Transverse colon (tissue), 4 donors: Measurements from ENCODE around the gene TMEM151A. TPM values are rescaled to one million over a fixed set of nuclear protein-coding genes. Genes with fewer than 3 reads are reported as not detected.

Experiments used
- DNase-seq: peaks from one replicate; pipeline ENCODE4 v3.0.0-alpha.2; 2019
- H3K27ac ChIP-seq, 4 donors: fragments of 200-600 bp; sonication (generic); 2 replicates each; pipeline ENCODE4 v1.5.1; 2016 to 2018; ENCODE audit warnings: inconsistent platforms in 4 of 4
- H3K27me3 ChIP-seq: fragments of 200-600 bp; sonication (generic); 2 replicates; pipeline ENCODE4 v1.5.1; 2017; ENCODE audit warnings: inconsistent platforms
- H3K36me3 ChIP-seq, 4 donors: fragments of 200-600 bp; sonication (generic); 2 replicates each; pipeline ENCODE4 v1.5.1; 2017 to 2019; ENCODE audit warnings: inconsistent platforms in 4 of 4
- H3K4me1 ChIP-seq, 4 donors: fragments of 200-600 bp; sonication (generic); 2 replicates each; pipeline ENCODE4 v1.5.1; 2017 to 2020; ENCODE audit warnings: inconsistent platforms in 4 of 4
- H3K4me3 ChIP-seq, 4 donors: fragments of 200-600 bp; sonication (generic); 1 replicate in 1 of 4; 2 replicates in 3 of 4; pipeline versions ENCODE4 v1.5.1 to v1.6.1; 2017 to 2019; ENCODE audit warnings: inconsistent platforms in 4 of 4
- H3K9me3 ChIP-seq, 2 donors: fragments of 200-600 bp; sonication (generic); 2 replicates each; pipeline ENCODE4 v1.5.1; 2017 to 2019; ENCODE audit warnings: inconsistent platforms in 2 of 2
- CTCF ChIP-seq, 5 experiments: fragments of 200-600 bp in 3 of 5; fragments of 450-650 bp in 2 of 5; sonication (generic) in 3 of 5; IDR thresholded peaks; 1 replicate in 2 of 5; 2 replicates in 3 of 5; pipeline ENCODE4 v1.5.1; 2016 to 2017; ENCODE audit warnings: antibody characterized with exemption in 5 of 5, inconsistent platforms in 3 of 5, mild to moderate bottlenecking in 2 of 5, moderate library complexity in 1 of 5
- EP300 ChIP-seq: sonication (generic); formaldehyde crosslinking; IDR thresholded peaks from one replicate; pipeline ENCODE4 v1.6.1; 2017; ENCODE audit warnings: antibody characterized with exemption, low read depth
- POLR2A ChIP-seq: fragments of 450-650 bp; IDR thresholded peaks from one replicate; pipeline ENCODE4 v1.6.1; 2016; ENCODE audit warnings: antibody characterized with exemption, mild to moderate bottlenecking, moderate library complexity
- POLR2AphosphoS5 ChIP-seq, 3 donors: sonication (generic); formaldehyde crosslinking; IDR thresholded peaks; one replicate each; pipeline ENCODE4 v1.6.1; 2016; ENCODE audit warnings: antibody characterized with exemption in 3 of 3
- WGBS, 2 donors: methylation state at CpG; one replicate each; pipeline ENCODE4 v1.1.5; 2018; ENCODE audit warnings: low coverage in 1 of 2; 5-methylcytosine and 5-hydroxymethylcytosine counted together
- in situ Hi-C, 4 donors: fragments of 200-750 bp; cut with MboI; loops; one replicate each; pipeline versions ENCODE4 v1.15.0 to v1.15.1; 2017; ENCODE audit warnings: low sequenced_read_pairs in 3 of 4, low pct_ligation_motif_present in 1 of 4, low pct_unique_long_range_greater_than_20kb in 1 of 4
- intact Hi-C: fragments of 100-400 bp; cut with DNase I; formaldehyde crosslinking; loops from one replicate; pipeline ENCODE4 v1.15.1; 2023; ENCODE audit warnings: low total_unique reads
- total RNA-seq, 4 donors: library from RNA; depleted of rRNA; stranded (reverse); fragments of >200 nt; gene quantifications; one replicate each; pipeline ENCODE4 v1.1.0, GENCODE V29; 2016

TMEM151A gene
- total RNA-seq: under 1 TPM in 2 of 4 donors, not detected in 2; 0.55 to 0.75 TPM

- Histone ChIP-seq H3K9me3 (no peaks in the 10 kb centered on the region), H3K4me1 (peaks cover 19 to 37% (median 29%) of the 10 kb centered on the region in 4 donors), H3K27ac (no peak within 1 kb of the TSS), H3K36me3 (no peaks in the 10 kb centered on the region), H3K4me3 (peak within 1 kb of the TSS in 3 of 4 donors; percentile 28 to 56 (median 39)), H3K27me3 (peaks cover 53% of the 10 kb centered on the region)
- TF ChIP-seq POLR2AphosphoS5 (IDR thresholded peaks at IDR 0.05) (no peak), CTCF (IDR thresholded peaks at IDR 0.05) (no peak), POLR2A (no peak), EP300 (no peak)
- DNase-seq: no peak
- WGBS, 2 donors: 2% methylated on average over 49 of the region's 95 CpGs; no CpG with 5 or more reads in 1 of the 2 donors
- in situ Hi-C loops: no loop called here
- intact Hi-C loops: no loop called here
Measured at GRCh38 chr11:66291706-66292542, at the start of gene TMEM151A. TMEM151A (plus strand) TSS chr11:66291894; CDS start chr11:66292014, 120 bp downstream.

GRCh38 chr11:66242095-66242765, 49.5 kb upstream of the TMEM151A start:
- in situ Hi-C loops (no loop called here), intact Hi-C loops (no loop called here)
- H3K4me3 ChIP-seq: no peak overlapping the region
- 83% methylated on average over 14 of the region's 14 CpGs; no CpG with 5 or more reads in 1 of the 2 donors for WGBS, 2 donors
- no peak overlapping the region for H3K27ac ChIP-seq
- DNase-seq: no peak
- no peaks in the 10 kb centered on the region for H3K36me3 ChIP-seq
- TF ChIP-seq CTCF (IDR thresholded peaks at IDR 0.05) (no peak), POLR2A (no peak), POLR2AphosphoS5 (IDR thresholded peaks at IDR 0.05) (no peak), EP300 (no peak)
- H3K9me3 ChIP-seq: no peaks in the 10 kb centered on the region
- H3K4me1 ChIP-seq: no peaks in the 10 kb centered on the region
- H3K27me3 ChIP-seq: no peaks in the 10 kb centered on the region

GRCh38 chr11:66243782-66244535, 47.7 kb upstream of the TMEM151A start:
- Histone ChIP-seq H3K9me3 (no peaks in the 10 kb centered on the region), H3K27ac (no peak overlapping the region), H3K4me3 (no peak overlapping the region), H3K4me1 (no peaks in the 10 kb centered on the region), H3K36me3 (no peaks in the 10 kb centered on the region), H3K27me3 (no peaks in the 10 kb centered on the region)
- WGBS, 2 donors: 73% methylated on average over 13 of the region's 13 CpGs; no CpG with 5 or more reads in 1 of the 2 donors
- DNase-seq: no peak
- in situ Hi-C loops: no loop called here
- TF ChIP-seq EP300 (no peak), POLR2A (no peak), CTCF (IDR thresholded peaks at IDR 0.05) (no peak), POLR2AphosphoS5 (IDR thresholded peaks at IDR 0.05) (no peak)
- intact Hi-C loops: no loop called here

- H3K4me3 ChIP-seq: no peak overlapping the region
- WGBS, 2 donors: 86 to 92% methylated on average over 2 to 4 of the region's 4 CpGs
- TF ChIP-seq EP300 (no peak), POLR2AphosphoS5 (IDR thresholded peaks at IDR 0.05) (no peak)
- intact Hi-C loops (no loop called here), in situ Hi-C loops (no loop called here)
- no peaks in the 10 kb centered on the region for H3K9me3 ChIP-seq
- H3K36me3 ChIP-seq: no peaks in the 10 kb centered on the region
- no peak overlapping the region for H3K27ac ChIP-seq
- H3K4me1 ChIP-seq: no peaks in the 10 kb centered on the region
- no peaks in the 10 kb centered on the region for H3K27me3 ChIP-seq
- no peak for DNase-seq
Measured at GRCh38 chr11:66247295-66247694, 44.4 kb upstream of the TMEM151A start.
